B cell (primary cell): ENCODE results near the gene MILR1. TPM values are rescaled to one million over a fixed set of nuclear protein-coding genes. Genes with fewer than 3 reads are reported as not detected.
"Not testable (repeated sequence)": the region's sequence is repeated elsewhere in the genome, so short reads cannot be mapped to it uniquely, and the experiment has no call there.

Source experiments
- ATAC-seq: fragments of 200-7000 bp; cut with Tn5 transposase; one replicate; pipeline ENCODE4 v1.10.0; 2021; ENCODE audit warnings: low read depth, mild to moderate bottlenecking, moderate number of reproducible peaks, moderate library complexity
- CTCF ChIA-PET: fragments of 350-600 bp; sonication (Branson Sonifier 250); formaldehyde crosslinking; loops from one replicate; lab custom pipeline; 2021; ENCODE audit warnings: antibody characterized with exemption, inconsistent platforms; lab: Charles Lee
- POLR2A ChIA-PET: fragments of 350-600 bp; sonication (Branson Sonifier 250); formaldehyde crosslinking; loops from one replicate; lab custom pipeline; 2021; ENCODE audit warnings: antibody characterized with exemption; lab: Charles Lee
- DNase-seq: peaks from one replicate; pipeline ENCODE4 v3.0.0; 2013
- H2AFZ ChIP-seq: 2 replicates; pipeline ENCODE4 v1.6.1; 2012; ENCODE audit warnings: mild to moderate bottlenecking, low read depth, low read length; ENCODE audit not compliant: insufficient read depth, poor library complexity, severe bottlenecking
- H3K27ac ChIP-seq, 2 donors: 1 replicate in 1 of 2; 2 replicates in 1 of 2; pipeline ENCODE4 v1.5.1; 2012 to 2013; ENCODE audit warnings: low read length in 2 of 2, mild to moderate bottlenecking in 2 of 2, moderate library complexity in 1 of 2
- H3K27me3 ChIP-seq, 4 experiments: fragments of 200-600 bp in 1 of 4; sonication (generic) in 1 of 4; replicated peaks in 1 of 4; 1 replicate in 2 of 4; 2 replicates in 2 of 4; pipeline versions ENCODE4 v1.6.1 to v1.7.0; 2013 to 2016; ENCODE audit warnings: low read length in 3 of 4, mild to moderate bottlenecking in 2 of 4, mixed read lengths in 1 of 4, moderate library complexity in 1 of 4; ENCODE audit not compliant: insufficient read depth in 4 of 4, control insufficient read depth in 3 of 4; ENCODE audit errors: control extremely low read depth in 1 of 4
- H3K36me3 ChIP-seq, 2 experiments: replicated peaks in 1 of 2; 1 replicate in 1 of 2; 2 replicates in 1 of 2; pipeline versions ENCODE4 v1.6.1 to v1.7.1; 2013; ENCODE audit warnings: low read length in 1 of 2; ENCODE audit not compliant: insufficient read depth in 2 of 2, control insufficient read depth in 1 of 2; ENCODE audit errors: control extremely low read depth in 1 of 2, extremely low read depth in 1 of 2
- H3K4me1 ChIP-seq, 2 donors: fragments of 200-600 bp in 1 of 2; sonication (generic) in 1 of 2; 1 replicate in 1 of 2; 2 replicates in 1 of 2; pipeline versions ENCODE4 v1.5.1 to v1.6.1; 2013 to 2017; ENCODE audit warnings: low read length in 2 of 2; ENCODE audit not compliant: control insufficient read depth in 2 of 2, insufficient read depth in 2 of 2
- H3K4me2 ChIP-seq: replicated peaks from 2 replicates; pipeline ENCODE3; 2012; ENCODE audit warnings: mild to moderate bottlenecking, low read depth, low read length; ENCODE audit not compliant: poor library complexity, severe bottlenecking
- H3K4me3 ChIP-seq, 5 experiments: fragments of 200-600 bp in 1 of 5; sonication (generic) in 1 of 5; 1 replicate in 3 of 5; 2 replicates in 2 of 5; pipeline versions ENCODE4 v1.5.1 to v1.7.0; 2011 to 2016; ENCODE audit warnings: low read length in 4 of 5, mild to moderate bottlenecking in 4 of 5, low read depth in 2 of 5, control low read depth in 1 of 5, moderate library complexity in 1 of 5; ENCODE audit not compliant: insufficient read depth in 1 of 5; ENCODE audit errors: control extremely low read depth in 1 of 5, extremely low read depth in 1 of 5
- H3K79me2 ChIP-seq: fragments of 200-600 bp; sonication (generic); one replicate; pipeline ENCODE4 v1.6.0; 2016; ENCODE audit warnings: low read length; ENCODE audit not compliant: control insufficient read depth, insufficient read depth
- H3K9ac ChIP-seq: fragments of 200-600 bp; sonication (generic); 2 replicates; pipeline ENCODE4 v1.6.1; 2017; ENCODE audit warnings: mild to moderate bottlenecking, low read length, moderate library complexity
- H3K9me3 ChIP-seq, 3 donors: one replicate each; pipeline versions ENCODE4 v1.6.1 to v1.7.1; 2013; ENCODE audit warnings: low read length in 2 of 3; ENCODE audit not compliant: control insufficient read depth in 2 of 3, insufficient read depth in 1 of 3; ENCODE audit errors: control extremely low read depth in 1 of 3
- H4K20me1 ChIP-seq: 2 replicates; pipeline ENCODE4 v1.6.0; 2012; ENCODE audit warnings: mild to moderate bottlenecking, low read length; ENCODE audit not compliant: insufficient read depth, control insufficient read depth, poor library complexity, severe bottlenecking
- H3K27ac Mint-ChIP-seq: one replicate; pipeline ENCODE4 v1.8.0; 2021; ENCODE audit warnings: mixed read lengths
- H3K27me3 Mint-ChIP-seq: one replicate; pipeline ENCODE4 v1.8.0; 2021; ENCODE audit warnings: mixed read lengths
- H3K4me1 Mint-ChIP-seq: one replicate; pipeline ENCODE4 v1.8.0; 2021; ENCODE audit warnings: mixed read lengths
- H3K4me3 Mint-ChIP-seq: one replicate; pipeline ENCODE4 v1.8.0; 2021; ENCODE audit warnings: mixed read lengths
- H3K9me3 Mint-ChIP-seq: one replicate; pipeline ENCODE4 v1.8.0; 2022; ENCODE audit warnings: mixed read lengths; ENCODE audit not compliant: insufficient read depth
- EZH2 ChIP-seq: IDR thresholded peaks from 2 replicates; pipeline ENCODE4 v1.6.1; 2012; ENCODE audit warnings: borderline replicate concordance, low read depth, mild to moderate bottlenecking, moderate library complexity, low read length; ENCODE audit not compliant: insufficient read depth, poor library complexity, severe bottlenecking
- WGBS: methylation state at CpG from one replicate; pipeline ENCODE4 v1.1.5; 2013; ENCODE audit warnings: missing lambda C conversion rate; ENCODE audit not compliant: insufficient coverage; 5-methylcytosine and 5-hydroxymethylcytosine counted together
- intact Hi-C: fragments of 100-400 bp; cut with micrococcal nuclease; formaldehyde crosslinking; loops from one replicate; pipeline ENCODE4 v1.10.0; 2022
- polyA plus RNA-seq: library from polyadenylated mRNA; depleted of rRNA; stranded (reverse); fragments of >200 nt; gene quantifications from 2 replicates; pipeline ENCODE4 v1.2.3, GENCODE V29; 2012
- total RNA-seq, 2 donors: library from RNA; stranded (reverse); fragments of 120-200 nt in 1 of 2; gene quantifications; 1 replicate in 1 of 2; 2 replicates in 1 of 2; pipeline versions ENCODE4 v1.2.3 to v1.2.4, GENCODE V29; 2013 to 2022
- TF ChIP-seq, protein P1 (sequence below): fragments of 200-600 bp; IDR thresholded peaks from one replicate; pipeline ENCODE4 v1.8.0; 2022; ENCODE audit warnings: antibody characterized with exemption, mild to moderate bottlenecking

The MILR1 gene
- total and polyA plus RNA-seq, 2 donors (not counting 1 experiment from before 2014, with no cell fraction given): 9.4 to 38.0 TPM

DNA sequence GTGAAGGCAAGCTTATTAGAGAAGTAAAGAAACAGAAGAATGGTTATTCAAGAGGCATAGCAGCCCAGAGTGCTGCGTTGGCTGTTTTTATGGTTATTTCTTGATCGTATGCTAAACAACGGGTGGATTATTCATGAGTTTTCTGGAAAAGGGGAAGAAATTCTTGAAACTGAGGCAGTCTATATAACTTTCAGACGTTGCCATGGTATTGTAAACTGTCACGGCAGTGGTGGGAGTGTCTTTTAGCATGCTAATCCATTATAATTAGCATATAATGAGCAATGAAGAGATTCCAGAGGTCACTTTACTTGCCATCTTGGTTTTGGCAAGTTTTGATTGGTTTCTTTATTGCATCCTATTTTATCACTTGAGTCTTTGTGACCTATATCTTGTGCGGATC is 17.4 kb upstream of the MILR1 start:
- DNase-seq (no peak), ATAC-seq (no peak)
- H3K4me1 ChIP-seq: no peaks in the 10 kb centered on the region
- intact Hi-C loops: no loop called here
- CTCF ChIA-PET: interaction anchor here (0.5 to 5.5 kb wide), 2 partner anchors 11 to 54 kb away, joined by 6 to 33 read pairs; no protein-coding TSS in a partner anchor
- peaks cover 3% of the 10 kb centered on the region in 3 donors for H3K9me3 ChIP-seq
- no peak for TF ChIP-seq EZH2
- TF ChIP-seq, protein P1, sequence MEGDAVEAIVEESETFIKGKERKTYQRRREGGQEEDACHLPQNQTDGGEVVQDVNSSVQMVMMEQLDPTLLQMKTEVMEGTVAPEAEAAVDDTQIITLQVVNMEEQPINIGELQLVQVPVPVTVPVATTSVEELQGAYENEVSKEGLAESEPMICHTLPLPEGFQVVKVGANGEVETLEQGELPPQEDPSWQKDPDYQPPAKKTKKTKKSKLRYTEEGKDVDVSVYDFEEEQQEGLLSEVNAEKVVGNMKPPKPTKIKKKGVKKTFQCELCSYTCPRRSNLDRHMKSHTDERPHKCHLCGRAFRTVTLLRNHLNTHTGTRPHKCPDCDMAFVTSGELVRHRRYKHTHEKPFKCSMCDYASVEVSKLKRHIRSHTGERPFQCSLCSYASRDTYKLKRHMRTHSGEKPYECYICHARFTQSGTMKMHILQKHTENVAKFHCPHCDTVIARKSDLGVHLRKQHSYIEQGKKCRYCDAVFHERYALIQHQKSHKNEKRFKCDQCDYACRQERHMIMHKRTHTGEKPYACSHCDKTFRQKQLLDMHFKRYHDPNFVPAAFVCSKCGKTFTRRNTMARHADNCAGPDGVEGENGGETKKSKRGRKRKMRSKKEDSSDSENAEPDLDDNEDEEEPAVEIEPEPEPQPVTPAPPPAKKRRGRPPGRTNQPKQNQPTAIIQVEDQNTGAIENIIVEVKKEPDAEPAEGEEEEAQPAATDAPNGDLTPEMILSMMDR: no peak
- H3K79me2 ChIP-seq: no peaks in the 10 kb centered on the region
- no peak overlapping the region for H2AFZ ChIP-seq
- Mint-ChIP-seq H3K27me3 (no peaks in the 10 kb centered on the region), H3K9me3 (no peaks in the 10 kb centered on the region), H3K4me3 (no peak overlapping the region), H3K27ac (no peak overlapping the region), H3K4me1 (no peaks in the 10 kb centered on the region)
- no peak overlapping the region for H3K9ac ChIP-seq
- H3K4me2 ChIP-seq: no peak overlapping the region
- no peaks in the 10 kb centered on the region for H4K20me1 ChIP-seq
- no peaks in the 10 kb centered on the region for H3K36me3 ChIP-seq
- no peak overlapping the region for H3K27ac ChIP-seq
- 100% methylated on average over 4 of the region's 6 CpGs for WGBS
- POLR2A ChIA-PET: no interaction called here
- H3K27me3 ChIP-seq: no peaks in the 10 kb centered on the region
- no peak overlapping the region for H3K4me3 ChIP-seq

DNA sequence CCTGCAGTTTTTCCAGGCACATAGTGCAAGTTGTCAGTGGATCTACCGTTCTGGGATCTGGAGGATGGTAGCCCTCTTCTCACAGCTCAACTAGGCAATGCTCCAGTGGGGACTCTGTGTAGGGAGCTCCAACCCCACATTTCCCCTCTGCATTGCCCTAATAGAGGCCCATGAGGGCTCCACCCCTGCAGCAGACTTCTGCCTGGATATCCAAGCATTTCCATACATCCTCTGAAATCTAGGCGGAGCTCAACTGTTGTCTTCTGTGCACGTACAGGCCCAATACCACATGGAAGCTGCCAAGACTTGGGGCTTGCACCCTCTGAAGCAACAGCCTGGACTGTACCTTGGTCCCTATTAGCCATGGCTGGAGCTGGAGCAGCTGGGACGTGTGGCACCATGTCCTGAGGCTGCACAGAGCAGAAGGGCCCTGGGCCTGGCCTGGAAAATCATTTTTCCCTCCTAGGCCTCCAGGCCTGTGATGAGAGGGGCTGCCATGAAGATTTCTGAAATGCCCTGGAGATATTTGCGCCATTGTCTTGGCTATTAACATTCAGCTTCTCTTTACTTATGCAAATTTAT is 10.9 kb upstream of the MILR1 start:
- peaks cover 12% of the 10 kb centered on the region for H3K4me1 Mint-ChIP-seq
- TF ChIP-seq EZH2: no peak
- TF ChIP-seq, protein P1: no peak
- H3K9me3 ChIP-seq: peaks cover 4 to 33% (median 28%) of the 10 kb centered on the region in 3 donors
- WGBS: 90% methylated on average over 5 of the region's 5 CpGs
- H3K27ac ChIP-seq: no peak overlapping the region
- CTCF ChIA-PET: no interaction called here
- H3K4me3 ChIP-seq: no peak overlapping the region
- peaks cover 14 to 15% of the 10 kb centered on the region in 2 donors for H3K4me1 ChIP-seq
- H3K9me3 Mint-ChIP-seq: peaks cover 2% of the 10 kb centered on the region
- no peak overlapping the region for H3K4me3 Mint-ChIP-seq
- H3K9ac ChIP-seq: no peak overlapping the region
- POLR2A ChIA-PET: no interaction called here
- no peak overlapping the region for H3K27ac Mint-ChIP-seq
- no peak overlapping the region for H3K4me2 ChIP-seq
- no peaks in the 10 kb centered on the region for H4K20me1 ChIP-seq
- intact Hi-C loops: no loop called here
- no peaks in the 10 kb centered on the region for H3K27me3 ChIP-seq
- ATAC-seq: no peak
- DNase-seq: no peak
- no peaks in the 10 kb centered on the region for H3K27me3 Mint-ChIP-seq
- no peak overlapping the region for H2AFZ ChIP-seq
- H3K79me2 ChIP-seq: no peaks in the 10 kb centered on the region
- no peaks in the 10 kb centered on the region for H3K36me3 ChIP-seq

DNA sequence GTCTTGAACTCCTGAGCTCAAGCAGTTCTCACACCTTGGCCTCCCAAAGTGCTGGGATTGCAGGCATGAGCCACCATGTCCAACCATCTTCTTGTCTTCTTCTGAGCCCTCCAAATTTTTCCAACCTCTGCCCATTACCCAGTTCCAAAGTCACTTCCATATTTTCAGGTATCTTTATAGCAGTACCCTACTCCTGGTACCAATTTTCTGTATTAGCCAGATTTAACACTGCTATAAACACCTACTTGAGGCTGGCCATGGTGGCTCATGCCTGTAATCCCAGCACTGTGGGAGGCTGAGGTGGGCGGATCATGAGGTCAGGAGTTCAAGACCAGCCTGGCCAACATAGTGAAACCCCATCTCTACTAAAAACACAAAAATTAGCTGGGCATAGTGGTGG is 9.4 kb upstream of the MILR1 start:
- H3K79me2 ChIP-seq, H3K27me3 ChIP-seq, H3K4me3 ChIP-seq, H3K27ac ChIP-seq, H2AFZ ChIP-seq, CTCF ChIA-PET, ATAC-seq, DNase-seq, intact Hi-C loops, POLR2A ChIA-PET, H4K20me1 ChIP-seq, H3K27me3 Mint-ChIP-seq, H3K9ac ChIP-seq, H3K4me3 Mint-ChIP-seq, H3K27ac Mint-ChIP-seq, H3K4me2 ChIP-seq, H3K36me3 ChIP-seq, H3K9me3 Mint-ChIP-seq: not testable (repeated sequence)
- WGBS: no CpG with 5 or more reads among the region's 1 CpG
- Histone ChIP-seq H3K4me1 (peaks cover 22 to 24% of the 10 kb centered on the region in 2 donors), H3K9me3 (peaks cover 4 to 33% (median 28%) of the 10 kb centered on the region in 3 donors)
- peaks cover 19% of the 10 kb centered on the region for H3K4me1 Mint-ChIP-seq
